Neural progenitor cell (in vitro differentiated cells): ENCODE data around the gene THAP6.
"Not testable (repeated sequence)": the region's sequence is repeated elsewhere in the genome, so short reads cannot be mapped to it uniquely, and the experiment has no call there.

Source experiments
- CTCF ChIP-seq: fragments of 200-600 bp; sonication (generic); IDR thresholded peaks from 2 replicates; pipeline ENCODE4 v1.5.1; 2017; ENCODE audit warnings: antibody characterized with exemption, mild to moderate bottlenecking
- EZH2 ChIP-seq: fragments of 200-600 bp; sonication (generic); IDR thresholded peaks from 2 replicates; pipeline ENCODE4 v1.6.1; 2017; ENCODE audit warnings: antibody characterized with exemption, mild to moderate bottlenecking, moderate library complexity
- EZH2phosphoT487 ChIP-seq: fragments of 200-600 bp; sonication (generic); IDR thresholded peaks from 2 replicates; pipeline ENCODE4 v1.6.1; 2017; ENCODE audit warnings: antibody characterized with exemption

GRCh38 chr4:75544220-75544619, 29.9 kb downstream of the THAP6 start:
- TF ChIP-seq CTCF, EZH2, EZH2phosphoT487: not testable (repeated sequence)
